Posterior cingulate gyrus (tissue), 11 donors: ENCODE data around the gene PWWP2B.

ENCODE experiments used
- DNase-seq, 10 donors: peaks; one replicate each; pipeline versions ENCODE4 v3.0.0 to v3.0.0-alpha.2; 2020 to 2021; ENCODE audit warnings: mixed read lengths in 3 of 10
- intact Hi-C: fragments of 100-400 bp; cut with DNase I; formaldehyde crosslinking; loops from one replicate; pipeline ENCODE4 v1.15.1; 2023

Gene PWWP2B

DNA sequence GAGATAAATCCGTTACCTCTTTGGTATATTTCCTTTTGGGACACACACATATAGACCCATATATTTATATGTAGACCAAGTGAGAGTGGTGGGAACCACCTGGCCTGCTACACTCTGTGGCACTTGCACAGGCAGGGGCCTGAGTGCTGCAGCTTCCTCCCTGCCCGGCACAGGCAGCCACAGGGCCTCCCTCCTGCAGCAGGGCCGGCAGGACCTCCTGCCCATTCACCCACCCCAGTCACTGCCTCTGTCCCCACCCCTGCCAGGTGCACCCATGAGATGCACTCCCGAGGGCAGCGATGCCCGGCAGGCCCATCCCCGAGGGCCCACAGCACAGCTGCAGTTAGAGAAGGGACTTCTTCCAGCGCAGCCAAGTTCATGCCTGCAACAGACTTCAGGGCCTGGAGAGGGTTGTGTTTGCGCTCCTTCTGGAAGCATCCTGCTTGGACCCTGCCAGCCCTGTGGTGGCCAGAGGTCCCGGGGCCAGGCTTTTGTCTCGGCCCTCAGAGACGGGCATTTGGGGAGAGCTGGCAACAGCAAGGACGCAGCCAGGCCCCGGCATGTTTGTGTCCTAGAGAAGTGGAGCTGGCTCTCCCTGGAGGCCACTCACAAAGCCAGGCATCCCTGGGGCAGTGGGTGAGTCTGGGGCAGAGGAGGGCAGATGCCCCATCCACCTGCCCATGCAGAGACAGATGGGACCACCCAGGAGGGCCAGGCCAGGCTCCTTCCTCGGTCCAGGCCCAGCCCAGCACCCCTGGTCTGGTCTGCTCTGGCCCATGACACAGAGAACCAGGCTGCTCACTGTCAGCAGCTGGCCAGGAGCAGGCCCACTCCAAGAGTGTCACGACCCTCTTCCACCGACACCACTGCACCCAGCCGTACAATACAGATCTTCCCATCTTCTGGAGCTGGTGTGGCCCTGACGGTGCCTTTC lies 41.4 kb downstream of the PWWP2B start:
- intact Hi-C loops = no loop called here
- DNase-seq = peak in 2 of 10 donors; percentile 77 to 84

DNA sequence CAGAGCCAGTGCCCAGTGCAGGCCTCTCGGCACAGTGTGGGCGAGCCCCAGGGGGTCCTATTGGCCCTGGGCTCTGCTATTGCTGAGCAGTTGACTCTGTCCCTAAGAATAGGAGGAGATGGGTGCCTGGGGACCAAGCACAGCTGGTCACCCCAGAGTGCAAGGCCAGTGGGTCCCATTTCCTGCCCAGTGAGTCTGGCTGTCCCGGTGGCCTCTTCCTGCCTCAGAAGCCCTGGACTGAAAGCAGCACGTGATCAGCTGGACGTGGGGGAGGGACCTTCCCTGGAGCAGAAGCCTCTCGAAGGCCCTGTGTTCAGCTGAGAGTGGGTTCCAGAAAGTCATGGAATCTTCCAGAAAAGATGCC lies 42.0 kb downstream of the PWWP2B start:
- peak in 2 of 10 donors; percentile 69 to 82 for DNase-seq
- intact Hi-C loops = no loop called here

DNA sequence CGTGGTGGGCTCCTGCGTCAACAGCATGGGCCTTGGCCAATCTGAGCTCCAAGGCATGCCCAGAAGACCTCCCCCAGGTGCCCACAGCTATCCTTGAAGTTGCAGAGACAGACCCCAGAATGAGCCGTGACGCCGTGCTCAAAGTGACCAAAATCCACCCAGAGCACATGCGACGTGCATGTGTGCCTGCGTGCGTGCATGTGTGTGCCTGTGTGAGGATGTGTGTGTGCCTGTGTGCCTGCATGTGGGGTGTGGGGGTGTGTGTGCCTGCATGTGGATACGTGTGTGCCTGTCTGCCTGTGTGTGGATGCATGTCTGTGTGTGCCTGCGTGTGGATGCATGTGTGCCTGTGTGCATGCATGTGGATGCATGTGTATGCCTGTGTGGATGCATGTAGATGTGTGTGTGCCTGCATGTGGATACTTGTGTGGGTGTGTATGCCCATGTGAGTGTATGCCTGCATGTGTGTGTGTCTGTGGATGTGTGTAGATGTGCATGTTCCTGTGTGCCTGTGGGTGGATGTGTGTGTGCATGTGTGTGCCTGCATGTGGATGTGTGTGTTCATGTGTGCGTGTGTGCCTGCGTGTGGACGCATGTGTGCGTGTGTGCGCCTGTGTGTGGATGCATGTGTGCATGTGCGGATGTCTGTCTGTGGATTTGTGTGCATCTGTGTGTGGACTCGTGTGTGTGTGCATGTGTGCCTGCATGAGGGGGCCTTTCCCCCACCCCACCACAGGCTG lies 42.6 kb downstream of the PWWP2B start:
- intact Hi-C loops = no loop called here

DNA sequence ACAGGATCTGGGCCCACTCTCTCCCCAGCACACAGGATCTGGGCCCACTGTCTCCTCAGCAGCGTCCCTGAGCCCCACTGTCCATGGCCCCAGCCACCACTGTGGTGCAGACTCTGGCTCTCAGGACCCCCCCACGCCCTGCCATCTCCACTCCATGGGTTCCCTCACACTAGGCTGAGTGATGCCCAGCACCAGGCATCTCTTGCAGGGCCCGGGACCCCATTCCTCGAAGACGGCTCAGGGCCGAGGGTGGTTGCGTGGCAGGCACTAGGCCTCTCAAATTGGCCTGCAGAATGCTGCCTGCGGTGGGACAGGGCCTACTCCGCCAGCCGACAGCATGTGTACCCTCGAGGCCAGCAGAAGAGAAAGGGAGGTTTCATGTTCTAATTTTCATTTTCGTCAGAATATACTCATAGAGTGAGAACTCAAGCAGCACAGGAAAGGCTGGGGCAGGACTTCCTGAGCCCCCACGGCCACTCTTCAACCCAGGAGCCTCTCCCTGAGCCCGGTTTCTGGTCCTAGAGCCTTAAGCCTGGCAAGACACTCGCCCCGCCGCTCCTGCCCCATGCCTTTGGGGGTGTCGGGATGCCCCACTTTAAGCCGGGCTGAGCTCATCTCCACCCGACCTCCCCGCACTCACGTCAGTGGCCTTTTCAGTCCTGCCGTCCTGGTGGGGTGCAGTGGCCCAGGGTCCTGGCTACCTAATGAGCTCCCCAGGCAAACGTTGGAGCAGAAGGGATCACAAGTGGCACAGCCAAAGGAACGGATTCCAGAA lies 44.0 kb downstream of the PWWP2B start:
- intact Hi-C loops = no loop called here
- DNase-seq = peak in 1 of 10 donors; percentile 75

More for the DNA sequence above, 42.6 kb downstream of the PWWP2B start:
- DNase-seq = peak in 2 of 10 donors; percentile 27 to 56

DNA sequence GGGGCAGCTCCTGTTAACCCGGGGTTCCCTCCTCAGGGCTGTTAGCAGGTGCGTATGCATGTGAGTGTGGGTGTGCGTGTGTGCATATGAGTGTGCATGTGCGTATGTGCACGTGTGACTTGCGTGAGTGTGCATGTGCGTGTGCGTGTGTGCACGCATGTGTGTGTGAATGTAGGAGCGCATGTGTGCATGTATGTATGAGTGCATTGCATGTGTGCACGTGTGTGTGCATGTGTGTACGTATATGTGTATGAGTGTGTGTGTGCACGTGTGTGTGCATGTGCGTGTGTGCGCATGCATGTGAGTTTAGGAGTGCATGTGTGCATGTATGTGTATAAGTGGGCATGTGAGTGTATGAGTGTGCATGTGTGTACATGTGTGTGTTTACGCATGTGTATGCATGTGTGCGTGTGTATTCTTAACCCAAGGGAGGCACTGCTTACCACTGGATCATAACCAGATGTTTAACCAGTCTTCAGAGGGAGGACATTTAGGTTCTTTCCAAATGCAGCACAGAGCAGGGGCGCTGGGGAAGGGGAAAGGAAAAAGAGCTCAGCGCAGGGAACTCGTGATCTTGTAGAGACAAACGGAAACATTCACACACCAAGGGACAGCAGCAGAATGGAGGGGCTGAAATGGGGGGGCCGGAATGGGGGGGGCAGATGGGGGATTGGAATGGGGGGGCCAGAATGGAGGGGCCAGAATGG lies 45.0 kb downstream of the PWWP2B start:
- intact Hi-C loops = no loop called here
- DNase-seq = peak in 1 of 10 donors; percentile 33

DNA sequence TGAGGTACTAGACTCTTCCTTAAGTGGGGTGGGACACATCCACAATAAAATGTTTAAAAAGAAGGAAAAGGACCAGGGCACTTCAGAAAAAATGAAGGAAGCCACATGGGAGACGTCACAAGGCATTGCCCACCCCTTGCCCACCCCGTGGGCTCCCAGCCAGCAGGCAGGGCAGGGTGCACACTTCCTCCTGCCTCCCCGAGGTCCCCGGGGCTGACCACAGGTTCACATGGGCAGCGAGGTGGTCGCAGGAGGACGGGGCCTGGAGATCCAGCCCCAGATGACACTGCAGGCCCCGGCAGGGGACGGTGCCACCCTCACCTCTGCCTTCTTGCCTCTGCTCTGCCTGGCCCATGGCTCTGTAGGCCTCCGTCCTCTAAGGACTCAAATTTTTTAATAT lies 45.6 kb downstream of the PWWP2B start:
- intact Hi-C loops = no loop called here
- DNase-seq = peak in 1 of 10 donors; percentile 50

DNA sequence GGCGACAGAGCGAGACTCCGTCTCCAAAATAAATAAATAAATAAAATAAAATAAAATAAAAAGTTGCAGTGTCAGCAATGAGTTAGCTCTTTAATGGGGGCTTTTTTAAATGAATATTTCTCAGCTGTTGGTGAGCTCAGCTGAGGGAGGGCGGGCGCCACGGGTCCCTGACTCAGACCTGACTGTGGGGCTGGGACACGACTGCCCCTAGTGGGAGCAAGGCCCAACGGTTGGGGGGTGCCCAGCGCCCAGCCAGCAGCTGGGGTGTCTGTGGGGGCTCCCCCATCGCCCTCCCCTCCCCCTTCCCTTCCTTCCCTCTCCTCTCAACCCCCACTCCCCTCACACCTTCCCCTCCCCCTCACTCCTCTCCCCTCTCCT lies 46.6 kb downstream of the PWWP2B start:
- peak in 2 of 10 donors; percentile 84 to 89 for DNase-seq
- intact Hi-C loops = no loop called here

DNA sequence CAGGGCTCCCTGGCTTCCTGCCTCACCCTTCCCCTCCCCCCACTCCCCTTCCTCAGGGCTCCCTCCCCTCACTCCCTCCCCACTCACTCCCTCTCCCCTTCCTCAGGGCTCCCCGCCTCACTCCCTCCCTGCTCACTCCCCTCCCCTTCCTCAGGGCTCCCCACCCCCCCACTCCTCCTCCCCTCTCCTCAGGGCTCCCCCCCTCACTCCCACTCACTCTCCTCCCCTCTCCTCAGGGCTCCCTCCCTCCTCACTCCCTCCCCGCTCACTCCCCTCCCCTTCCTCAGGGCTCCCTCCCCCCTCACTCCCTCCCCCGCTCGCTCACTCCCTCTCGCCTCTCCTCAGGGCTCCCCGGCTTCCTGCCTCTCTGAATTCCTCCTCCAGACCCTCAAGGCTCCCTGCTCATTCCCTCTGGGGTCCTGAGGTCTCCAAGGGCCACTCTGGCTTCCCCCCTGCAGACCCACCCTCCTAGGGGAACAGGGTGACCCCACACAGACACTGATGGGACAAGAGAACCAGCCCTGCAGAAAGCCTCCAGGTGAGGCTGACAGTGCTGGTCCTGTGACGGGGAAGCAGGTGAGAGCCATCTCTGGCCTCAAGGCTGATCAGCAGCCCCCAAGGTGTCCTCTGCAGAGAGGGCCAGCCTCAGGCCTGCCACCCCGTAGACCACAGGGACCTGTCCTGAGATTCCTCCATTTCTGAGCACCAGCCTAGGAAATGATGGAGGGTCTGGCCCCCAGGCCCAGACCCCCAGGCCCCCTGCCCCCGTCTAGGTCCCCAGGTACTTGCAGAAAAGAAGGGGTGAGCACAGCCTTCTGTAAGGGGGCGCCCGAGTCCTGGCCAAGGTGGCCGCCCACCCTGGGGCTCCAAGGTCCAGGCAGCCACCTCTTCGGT lies 47.2 kb downstream of the PWWP2B start:
- intact Hi-C loops = no loop called here
- DNase-seq = peak in 2 of 10 donors; percentile 42 to 55

DNA sequence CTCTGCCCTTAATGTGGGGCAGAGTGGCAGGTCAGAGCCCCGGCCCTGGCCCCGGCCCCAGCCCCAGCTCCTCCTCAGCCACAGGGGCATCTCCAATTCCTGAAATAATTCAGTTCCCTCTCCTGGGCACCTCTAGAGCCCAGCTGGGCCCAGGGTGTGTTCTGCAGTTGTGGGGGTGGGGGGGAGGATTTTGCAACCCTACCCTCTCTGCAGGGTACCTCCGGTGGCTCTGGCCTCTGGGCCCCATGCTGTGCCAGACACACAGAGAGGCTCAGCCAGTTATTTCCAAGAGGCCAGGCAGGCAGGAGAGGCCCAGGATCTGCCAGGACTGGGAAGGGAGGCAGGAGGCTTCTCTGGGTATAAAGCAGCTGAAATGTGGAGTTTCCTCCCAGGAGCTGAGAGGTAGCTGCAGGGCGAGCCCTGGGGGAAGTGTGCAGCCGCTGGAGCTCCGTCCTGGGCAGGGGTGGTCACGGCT lies 47.9 kb downstream of the PWWP2B start:
- DNase-seq = peak in 3 of 10 donors; percentile 27 to 57 (median 44)
- intact Hi-C loops = no loop called here

DNA sequence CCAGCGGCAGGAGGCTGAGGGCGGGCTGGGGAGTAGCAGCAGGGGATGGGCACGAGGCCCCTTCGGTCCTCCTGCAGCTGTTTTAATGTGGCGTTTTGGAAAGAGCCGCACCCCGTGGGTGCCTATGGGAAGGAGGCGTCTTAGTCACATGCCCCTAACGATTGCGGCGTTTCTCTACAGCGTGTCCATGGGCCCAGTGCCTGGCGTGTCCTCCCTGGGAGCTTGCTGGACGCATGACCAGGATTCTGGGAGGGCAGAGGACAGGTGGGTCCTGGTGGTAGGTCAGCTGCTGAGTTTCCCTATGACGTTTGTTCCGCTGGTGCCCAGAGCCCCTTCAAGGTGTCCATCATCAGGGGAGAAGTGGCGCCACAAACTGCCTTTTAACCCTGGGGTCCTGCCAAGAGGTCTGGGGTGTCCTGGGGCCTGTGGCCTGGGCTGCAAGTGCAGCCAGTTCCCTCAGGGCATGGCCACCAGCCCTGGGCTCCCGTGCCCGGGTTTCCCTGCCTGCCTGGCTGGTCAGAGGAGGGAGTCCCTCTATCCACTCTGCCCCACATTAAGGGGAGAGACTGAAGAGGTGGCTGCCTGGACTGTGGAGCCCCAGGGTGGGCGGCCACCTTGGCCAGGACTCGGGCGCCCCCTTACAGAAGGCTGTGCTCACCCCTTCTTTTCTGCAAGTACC lies 48.7 kb downstream of the PWWP2B start:
- DNase-seq = peak in 3 of 10 donors; percentile 55 to 66 (median 57)
- intact Hi-C loops = no loop called here

DNA sequence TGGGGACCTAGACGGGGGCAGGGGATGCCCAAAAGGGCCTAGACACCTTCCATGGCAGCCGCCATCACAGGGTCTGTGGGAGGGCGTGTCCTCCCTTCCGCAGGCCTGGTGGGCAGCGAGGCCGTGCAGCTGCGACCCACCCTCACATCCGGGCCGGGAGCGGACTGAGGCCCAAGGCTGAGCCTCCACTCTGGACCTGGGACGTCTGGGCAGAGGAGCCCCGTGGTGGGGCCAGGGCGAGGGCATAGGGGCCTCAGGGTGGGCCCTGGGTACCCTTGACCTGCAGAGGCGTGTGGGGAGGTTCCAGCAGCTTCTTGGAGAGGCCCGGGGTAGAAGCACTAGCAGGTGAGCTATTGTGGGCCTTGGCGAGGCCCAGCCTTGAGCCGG lies 49.2 kb downstream of the PWWP2B start:
- DNase-seq = peak in 2 of 10 donors; percentile 71 to 73
- intact Hi-C loops = no loop called here

DNA sequence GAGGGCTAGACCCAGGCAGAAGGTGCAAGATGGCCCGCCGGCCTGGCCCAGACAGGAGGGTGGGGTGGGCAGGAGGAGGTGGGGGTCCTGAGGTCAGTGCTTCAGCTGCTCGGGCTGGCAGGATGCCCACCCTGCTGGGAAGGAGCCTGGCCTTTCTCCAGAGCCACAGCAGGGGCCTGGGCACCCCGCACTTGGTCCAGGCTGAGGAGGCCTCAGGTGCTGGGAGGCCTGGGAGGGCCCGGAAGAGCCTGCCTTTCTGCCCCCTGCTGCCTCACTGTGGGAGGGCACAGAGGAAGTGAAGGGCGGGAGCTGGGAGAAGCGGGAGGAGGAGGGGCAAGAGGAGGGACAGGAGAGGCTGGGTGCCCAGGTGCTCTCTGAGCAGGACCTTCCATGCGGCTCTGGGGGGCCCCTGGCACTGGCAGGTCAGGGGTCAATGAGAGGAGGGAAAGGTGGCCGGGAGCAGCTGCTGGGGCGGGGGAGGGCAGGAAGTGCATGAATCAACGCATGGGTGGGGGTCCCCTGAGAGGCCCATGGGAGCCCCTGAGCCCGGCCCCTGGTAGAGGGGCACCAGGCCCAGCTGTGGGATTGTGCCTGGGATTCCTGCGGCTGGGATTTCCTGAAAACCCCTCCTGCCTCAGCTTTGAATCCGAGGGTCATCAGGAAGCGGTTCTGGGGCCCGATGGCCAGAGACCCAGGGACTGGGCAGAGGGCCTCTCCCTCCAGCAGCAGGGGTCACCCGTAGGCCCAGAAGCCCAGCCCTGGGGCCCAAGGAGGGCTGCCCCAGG lies 49.9 kb downstream of the PWWP2B start:
- DNase-seq = peak in 3 of 10 donors; percentile 49 to 82 (median 79)
- intact Hi-C loops = no loop called here

DNA sequence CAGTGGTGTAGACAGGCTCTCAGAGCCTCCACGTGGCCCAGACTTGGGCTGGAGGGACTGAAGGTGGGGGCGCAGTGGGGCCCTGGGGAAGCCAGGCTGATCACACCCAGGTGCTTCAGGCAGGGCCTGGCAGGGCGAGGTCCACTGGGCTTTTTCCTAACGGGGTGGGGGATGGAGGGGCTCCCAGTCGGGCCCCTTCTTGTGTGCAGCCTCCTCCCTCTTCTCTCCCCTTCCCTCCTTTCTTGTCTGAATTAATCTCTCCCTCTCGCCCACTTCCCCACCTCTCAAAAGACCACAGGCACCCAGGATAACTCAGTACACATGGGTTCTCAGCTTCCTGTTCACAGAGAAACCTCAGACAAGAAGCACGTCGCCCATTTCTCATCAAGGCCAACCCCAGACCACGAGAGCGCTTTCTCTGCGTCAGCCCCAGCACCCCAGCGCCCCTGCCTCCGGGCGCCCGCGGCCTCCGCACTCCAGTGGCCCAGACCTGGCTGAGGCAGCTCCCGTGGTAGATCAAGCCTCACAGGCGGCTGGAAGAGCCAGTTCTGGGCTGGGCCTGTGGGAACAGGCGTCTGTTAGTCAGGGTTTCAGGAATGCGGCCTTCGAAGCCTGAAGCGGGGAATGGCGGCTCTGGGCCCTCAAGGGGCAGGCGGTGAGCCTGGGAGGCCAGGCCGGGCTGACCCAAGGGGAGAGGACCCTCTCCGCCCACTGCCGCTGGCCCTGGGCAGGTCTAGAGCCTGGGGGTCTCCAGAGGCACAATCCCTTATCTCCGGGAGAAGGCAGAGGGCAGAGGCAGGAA lies 50.6 kb downstream of the PWWP2B start:
- intact Hi-C loops = no loop called here
- DNase-seq = peak in 3 of 10 donors; percentile 54 to 75 (median 66)

DNA sequence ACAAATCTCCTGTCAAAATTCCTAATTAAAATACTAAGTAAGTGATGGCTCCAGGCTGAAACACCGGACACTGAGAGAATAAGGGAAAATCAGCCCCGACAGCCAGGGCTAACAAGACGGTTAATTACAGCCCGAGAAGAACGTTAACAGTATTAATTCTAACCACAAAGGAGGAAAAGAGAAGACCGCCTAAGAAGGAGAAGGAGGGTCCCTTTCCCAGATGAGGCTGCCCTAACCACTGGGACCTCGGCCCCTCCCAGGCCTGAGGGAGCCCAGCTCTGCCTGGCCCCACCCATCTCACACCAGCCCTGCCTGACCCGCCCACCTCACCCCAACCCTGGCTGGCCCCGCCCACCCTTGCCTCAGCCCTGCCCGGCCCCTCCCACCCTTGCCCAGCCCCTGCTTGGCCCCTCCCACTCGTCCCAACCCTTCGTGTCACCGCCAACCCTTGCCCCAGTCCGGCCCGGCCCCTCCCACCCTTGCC lies 51.3 kb downstream of the PWWP2B start:
- intact Hi-C loops = no loop called here
- peak in 3 of 10 donors; percentile 32 to 72 (median 40) for DNase-seq

DNA sequence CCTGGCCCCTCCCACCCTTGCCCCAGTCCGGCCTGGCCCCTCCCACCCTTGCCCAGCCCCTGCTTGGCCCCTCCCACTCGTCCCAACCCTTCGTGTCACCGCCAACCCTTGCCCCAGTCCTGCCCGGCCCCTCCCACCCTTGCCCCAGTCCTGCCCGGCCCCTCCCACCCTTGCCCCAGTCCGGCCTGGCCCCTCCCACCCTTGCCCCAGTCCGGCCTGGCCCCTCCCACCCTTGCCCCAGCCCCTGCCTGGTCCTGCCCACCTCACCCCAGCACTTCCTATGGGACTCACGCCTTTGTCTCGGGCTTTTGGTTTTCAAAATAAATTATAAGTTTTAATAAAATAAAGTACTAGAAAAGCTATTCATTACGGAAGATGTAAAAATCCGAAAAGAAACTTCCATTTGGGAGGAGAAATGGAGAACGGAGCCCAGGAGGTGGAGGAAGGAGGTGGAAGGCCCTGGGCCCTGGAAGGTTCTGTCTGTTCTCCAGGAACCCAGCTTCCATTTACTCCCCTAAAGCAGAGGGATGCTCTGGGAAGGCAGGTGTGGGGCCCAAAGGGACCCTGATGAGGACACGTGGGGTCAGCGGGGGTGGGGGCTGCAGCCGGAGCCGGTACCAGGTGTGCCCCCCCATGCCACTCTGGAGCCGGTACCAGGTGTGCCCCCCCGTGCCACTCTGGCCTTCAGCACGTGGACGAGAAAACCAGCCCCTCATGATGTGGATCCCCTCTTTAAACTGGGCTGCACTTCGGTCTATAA lies 52.2 kb downstream of the PWWP2B start:
- intact Hi-C loops = no loop called here
- peak in 3 of 10 donors; percentile 30 to 58 (median 45) for DNase-seq

DNA sequence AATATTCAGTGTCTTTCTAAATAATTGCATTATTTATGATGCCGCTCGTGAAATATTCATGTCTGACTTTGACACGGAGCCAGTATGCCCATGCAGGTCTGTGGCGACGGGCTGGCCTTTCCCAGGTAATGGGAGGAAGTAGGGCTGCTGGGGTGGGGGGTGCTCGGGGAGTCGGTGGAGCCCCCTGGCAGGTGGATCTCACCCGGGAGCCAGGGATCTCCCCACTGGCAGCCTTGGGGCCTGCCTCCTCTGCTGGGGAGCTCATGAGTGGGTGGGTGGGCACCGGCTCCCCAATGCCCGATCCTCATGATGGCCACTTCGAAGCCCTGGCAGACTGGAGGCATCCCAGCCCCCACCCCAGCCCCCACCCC lies 52.8 kb downstream of the PWWP2B start:
- intact Hi-C loops = no loop called here
- peak in 3 of 10 donors; percentile 39 to 62 (median 50) for DNase-seq
